GM21390 (cell line): ENCODE measurements around the gene GARNL3.

Experiments
- ATAC-seq: cut with Tn5 transposase; IDR thresholded peaks from one replicate; pipeline ENCODE4 v1.9.1; 2021; ENCODE audit not compliant: unreplicated experiment

Gene GARNL3

DNA sequence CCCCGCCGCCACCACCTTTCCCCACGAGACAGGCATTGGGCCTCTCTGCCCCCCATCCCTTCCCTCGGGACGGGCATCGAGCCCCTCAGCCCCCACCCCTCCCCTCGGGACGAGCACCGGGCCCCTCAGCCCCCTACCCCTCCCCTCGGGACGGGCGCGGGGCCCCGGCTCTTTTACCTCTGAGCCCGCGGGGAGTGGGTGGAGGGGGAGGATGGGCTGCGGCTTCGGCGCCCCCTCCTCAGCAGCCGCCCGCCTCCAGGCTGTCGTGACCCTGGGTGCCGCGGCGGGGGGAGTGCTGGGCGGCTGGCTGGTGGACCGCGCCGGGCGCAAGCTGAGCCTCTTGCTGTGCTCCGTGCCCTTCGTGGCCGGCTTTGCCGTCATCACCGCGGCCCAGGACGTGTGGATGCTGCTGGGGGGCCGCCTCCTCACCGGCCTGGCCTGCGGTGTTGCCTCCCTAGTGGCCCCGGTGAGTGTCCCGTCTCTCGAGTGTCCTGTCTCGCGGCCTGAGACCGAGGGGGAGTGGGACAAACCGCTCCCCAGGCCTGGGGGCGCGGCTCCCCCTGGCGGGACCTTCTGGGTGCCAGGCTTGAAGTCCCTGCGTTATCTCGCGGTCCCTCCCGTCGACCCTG, 133.2 kb downstream of the GARNL3 start:
- ATAC-seq, result no peak

DNA sequence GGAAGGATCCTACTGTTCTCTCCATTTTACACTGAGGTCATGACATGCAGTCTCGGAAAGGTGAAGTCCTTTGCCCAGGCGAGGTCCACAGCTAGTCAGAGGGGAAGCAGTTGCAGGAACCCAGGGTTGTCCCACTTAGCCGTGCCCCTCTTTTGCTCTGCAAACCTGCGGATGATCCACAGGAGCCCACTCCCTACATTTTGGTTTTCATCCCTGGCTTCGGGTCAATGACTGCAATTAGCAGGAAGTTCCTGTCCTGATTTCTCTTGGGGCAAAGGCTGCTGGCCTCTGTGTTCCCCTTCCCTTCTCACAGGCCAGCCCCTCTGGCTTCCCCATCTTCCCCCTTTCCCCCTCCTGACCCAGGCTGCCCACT, 133.7 kb downstream of the GARNL3 start:
- ATAC-seq, result no peak

DNA sequence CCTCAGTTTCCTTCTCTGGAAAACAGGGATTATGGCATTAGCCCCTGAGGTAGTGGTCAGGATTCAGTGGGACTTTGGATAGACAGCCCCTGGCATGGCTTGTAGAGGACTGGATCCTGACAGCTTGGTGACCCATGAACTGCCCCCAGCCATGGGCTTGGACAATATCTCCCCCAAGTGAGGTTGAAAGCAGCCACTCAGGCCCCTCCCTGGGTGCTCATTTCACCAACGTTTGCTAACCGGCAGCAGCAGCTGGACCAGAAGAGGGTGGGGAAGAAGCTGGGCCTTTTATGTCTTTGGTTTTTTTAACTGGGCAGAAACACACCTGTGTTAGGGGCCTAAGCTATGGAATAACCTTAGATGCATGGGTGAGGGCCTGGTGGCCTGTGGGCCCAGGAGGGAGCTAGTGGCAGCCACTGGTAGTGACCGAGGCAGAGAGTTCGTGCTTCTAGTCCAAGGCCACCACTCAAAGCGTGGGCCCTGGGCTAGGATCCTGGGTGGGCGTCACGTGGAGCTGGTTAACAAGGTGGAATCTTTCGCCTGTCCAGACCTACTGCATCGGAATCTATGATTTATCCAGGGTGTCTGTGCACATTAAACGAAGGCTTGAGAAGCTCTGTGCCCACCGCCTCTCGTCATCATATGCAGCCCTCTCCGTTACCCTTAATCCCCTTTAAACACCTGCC, 134.3 kb downstream of the GARNL3 start:
- ATAC-seq, result no peak

DNA sequence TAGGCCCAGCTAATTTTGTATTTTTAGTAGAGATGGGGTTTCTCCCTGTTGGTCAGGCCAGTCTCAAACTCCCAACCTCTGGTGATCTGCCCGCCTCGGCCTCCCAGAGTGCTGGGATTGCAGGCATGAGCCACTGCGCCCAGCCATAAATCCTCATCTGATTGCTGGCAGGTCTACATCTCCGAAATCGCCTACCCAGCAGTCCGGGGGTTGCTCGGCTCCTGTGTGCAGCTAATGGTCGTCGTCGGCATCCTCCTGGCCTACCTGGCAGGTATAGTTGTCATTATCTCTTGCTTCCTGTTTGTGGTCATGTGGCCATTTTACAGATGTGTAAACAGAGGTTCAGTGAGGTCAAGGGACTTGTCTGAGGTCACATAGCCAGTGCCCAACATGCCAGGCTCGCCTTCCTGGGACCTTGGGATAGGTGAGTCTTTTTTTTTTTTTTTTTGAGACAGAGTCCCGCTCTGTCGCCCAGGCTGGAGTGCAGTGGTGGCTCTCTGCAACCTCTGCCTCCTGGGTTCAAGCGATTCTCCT, 135.2 kb downstream of the GARNL3 start:
- ATAC-seq, result no peak

DNA sequence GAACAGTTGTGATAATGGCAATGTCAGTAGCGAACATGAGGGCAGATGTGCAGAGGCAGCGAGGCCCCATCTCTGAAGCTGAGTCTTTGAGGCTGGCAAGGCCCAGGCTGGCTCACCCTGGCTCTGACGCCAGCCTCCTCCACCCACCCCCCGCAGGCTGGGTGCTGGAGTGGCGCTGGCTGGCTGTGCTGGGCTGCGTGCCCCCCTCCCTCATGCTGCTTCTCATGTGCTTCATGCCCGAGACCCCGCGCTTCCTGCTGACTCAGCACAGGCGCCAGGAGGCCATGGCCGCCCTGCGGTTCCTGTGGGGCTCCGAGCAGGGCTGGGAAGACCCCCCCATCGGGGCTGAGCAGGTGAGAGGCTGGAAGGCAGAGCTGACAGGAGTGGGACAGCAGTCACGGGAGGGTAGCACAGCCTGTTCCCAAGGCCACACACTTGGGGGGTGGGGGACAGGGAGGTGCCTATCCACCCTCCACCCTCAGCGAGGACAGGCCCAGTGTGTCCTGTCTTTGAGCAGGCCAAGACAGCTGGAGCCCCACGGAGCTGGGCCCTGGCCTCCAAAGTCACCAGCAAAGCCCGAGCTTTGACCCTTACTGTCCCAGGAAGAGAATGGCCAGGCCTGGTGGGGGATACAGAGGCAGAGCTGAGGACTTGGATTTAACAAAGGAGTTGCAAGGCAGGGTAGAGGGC, 138.0 kb downstream of the GARNL3 start:
- no peak for ATAC-seq

DNA sequence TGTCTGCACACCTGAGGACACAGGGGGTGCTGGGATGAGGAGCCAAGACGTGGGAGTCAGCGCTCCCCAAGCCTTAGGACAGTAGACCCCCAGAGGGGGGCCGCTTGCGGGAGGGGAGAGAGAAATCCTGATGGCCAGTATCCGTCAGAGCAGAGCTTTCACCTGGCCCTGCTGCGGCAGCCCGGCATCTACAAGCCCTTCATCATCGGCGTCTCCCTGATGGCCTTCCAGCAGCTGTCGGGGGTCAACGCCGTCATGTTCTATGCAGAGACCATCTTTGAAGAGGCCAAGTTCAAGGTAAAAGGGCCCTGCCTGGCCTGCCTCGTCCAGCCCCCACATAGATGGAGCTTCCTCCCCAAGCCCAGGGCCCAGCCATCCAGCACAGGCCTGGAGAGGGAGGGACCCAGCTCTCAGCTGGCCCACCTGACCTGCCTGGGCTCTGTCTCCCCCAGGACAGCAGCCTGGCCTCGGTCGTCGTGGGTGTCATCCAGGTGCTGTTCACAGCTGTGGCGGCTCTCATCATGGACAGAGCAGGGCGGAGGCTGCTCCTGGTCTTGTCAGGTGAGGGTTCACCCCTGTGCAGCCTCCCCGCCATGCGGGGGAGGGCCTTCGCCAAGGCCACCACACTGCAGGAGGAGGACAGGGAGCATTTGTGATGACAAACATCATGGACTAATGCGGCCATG, 139.1 kb downstream of the GARNL3 start:
- no peak for ATAC-seq

DNA sequence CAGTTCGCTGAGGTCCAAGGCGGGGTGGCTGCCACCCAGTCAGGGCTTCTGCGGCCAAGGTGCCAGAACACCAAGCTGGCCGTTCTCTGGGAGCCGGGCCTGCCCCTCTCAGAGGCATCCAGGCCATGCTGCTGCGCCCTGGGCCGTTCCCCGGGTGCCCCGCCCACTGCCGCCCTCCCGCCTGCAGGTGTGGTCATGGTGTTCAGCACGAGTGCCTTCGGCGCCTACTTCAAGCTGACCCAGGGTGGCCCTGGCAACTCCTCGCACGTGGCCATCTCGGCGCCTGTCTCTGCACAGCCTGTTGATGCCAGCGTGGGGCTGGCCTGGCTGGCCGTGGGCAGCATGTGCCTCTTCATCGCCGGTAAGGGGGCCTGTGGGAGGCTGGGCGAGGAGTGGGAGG, 140.1 kb downstream of the GARNL3 start:
- no peak for ATAC-seq

DNA sequence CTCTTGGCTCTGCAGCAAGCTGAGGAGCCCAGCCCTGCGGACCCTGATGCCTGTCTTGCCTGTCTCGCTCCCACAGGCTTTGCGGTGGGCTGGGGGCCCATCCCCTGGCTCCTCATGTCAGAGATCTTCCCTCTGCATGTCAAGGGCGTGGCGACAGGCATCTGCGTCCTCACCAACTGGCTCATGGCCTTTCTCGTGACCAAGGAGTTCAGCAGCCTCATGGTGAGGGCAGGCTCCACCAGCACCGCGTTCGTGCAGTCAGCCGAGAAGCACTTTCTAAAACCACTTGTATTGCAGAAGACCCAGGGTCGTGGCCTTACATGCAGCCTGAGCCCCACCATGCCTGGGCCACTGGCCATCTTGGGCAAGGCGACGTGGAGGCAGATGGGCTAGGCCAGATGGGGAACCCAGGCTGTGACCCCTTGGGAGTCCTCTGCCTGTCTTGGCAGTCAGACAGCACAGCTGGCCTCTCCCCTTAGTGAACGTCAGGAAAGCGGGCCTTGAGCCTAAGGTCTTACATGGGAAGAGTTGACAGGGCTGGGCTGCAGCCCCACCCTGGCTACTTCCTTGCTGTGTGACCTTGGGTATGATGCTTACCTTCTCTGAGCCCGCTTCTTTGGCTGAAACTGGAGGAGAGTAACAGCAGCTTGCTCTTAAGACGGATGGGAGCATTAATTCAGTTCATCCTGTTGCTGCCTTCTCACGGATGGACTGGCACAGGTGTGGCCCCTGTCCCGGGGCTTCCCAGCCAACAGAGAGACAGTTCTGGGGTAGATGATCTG, 141.0 kb downstream of the GARNL3 start:
- ATAC-seq, result no peak

DNA sequence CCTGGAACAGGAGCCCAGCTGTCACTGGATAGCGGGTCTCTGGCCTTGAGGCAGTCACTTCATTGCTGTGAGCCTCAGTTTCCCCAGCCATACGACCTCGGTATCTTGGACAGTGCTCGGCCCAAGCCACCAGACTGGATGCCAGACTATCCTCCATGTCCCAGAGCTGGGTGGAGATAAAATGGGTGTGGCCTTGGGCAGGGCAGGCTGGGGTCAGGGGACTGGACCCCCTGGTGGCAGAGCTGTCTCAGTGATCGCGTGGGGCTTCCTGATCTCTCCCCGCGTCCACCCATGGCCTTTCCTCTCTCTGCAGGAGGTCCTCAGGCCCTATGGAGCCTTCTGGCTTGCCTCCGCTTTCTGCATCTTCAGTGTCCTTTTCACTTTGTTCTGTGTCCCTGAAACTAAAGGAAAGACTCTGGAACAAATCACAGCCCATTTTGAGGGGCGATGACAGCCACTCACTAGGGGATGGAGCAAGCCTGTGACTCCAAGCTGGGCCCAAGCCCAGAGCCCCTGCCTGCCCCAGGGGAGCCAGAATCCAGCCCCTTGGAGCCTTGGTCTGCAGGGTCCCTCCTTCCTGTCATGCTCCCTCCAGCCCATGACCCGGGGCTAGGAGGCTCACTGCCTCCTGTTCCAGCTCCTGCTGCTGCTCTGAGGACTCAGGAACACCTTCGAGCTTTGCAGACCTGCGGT, 142.4 kb downstream of the GARNL3 start:
- ATAC-seq, result no peak

DNA sequence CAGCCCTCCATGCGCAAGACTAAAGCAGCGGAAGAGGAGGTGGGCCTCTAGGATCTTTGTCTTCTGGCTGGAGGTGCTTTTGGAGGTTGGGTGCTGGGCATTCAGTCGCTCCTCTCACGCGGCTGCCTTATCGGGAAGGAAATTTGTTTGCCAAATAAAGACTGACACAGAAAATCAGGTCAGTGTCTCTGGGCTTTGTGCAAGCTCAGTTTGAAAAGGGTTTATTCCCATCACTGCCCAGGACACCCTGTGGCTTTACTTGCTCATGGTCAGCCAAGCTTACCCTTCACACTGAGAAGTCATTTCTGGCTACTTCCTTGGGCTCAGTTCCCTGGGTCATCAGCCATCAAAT, 142.9 kb downstream of the GARNL3 start:
- ATAC-seq, result no peak

DNA sequence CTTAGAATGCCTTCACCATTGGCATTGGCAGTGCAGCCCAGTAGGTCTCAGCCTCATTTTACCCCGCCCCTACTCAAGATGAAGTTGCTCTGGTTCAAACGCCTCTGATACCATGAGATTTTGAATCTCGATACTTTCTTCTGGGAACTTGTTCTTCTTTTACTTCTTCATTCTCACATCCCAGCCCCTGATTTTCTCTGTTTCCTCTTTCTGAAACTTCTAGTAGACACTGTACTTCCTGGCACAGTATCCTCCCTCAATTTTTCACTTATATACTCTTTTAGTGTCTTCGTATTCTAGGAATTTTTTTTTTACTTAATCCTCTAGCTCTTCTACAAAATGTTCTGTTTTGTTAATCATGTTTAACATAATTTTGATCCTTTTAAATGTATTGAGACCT, 146.5 kb downstream of the GARNL3 start:
- ATAC-seq, result no peak

DNA sequence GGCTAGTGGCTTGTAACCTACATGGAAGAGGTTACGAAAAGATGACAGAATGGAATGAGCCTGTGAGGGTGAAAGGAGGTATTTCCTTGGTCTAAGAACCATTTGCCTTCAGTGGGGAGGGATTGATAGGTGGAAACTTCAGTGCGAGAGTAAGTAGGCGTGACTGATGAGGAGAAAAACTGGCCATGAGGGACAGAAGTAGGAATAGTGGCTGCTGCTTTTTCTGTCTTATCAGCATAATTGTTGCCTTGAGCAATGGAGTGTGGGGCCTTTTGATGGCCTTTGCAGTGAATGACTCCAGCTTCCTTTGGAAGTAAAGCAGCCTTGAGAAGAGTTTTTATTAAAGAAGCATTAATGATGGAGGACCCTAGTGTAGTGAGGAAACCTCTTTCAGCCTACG, 150.6 kb downstream of the GARNL3 start:
- ATAC-seq, result no peak

DNA sequence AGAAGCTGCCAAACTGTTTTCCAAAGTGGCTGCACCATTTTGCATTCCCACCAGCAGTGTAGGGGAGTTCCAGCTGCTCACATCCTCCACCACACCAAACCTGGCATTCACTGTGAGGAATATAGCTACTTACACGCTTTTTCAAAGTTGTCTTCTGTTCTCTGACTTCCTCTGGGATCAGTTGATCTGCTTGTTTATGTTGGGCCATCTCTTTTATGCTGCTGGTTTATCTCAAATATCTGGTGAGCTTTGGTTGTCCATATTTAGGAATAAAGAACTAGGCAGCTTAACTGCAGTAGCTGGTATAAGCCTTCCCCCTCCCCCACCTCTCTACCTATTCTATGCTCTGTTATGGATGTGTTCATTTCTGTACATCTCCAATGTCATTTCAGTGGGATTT, 151.1 kb downstream of the GARNL3 start:
- ATAC-seq, result no peak

DNA sequence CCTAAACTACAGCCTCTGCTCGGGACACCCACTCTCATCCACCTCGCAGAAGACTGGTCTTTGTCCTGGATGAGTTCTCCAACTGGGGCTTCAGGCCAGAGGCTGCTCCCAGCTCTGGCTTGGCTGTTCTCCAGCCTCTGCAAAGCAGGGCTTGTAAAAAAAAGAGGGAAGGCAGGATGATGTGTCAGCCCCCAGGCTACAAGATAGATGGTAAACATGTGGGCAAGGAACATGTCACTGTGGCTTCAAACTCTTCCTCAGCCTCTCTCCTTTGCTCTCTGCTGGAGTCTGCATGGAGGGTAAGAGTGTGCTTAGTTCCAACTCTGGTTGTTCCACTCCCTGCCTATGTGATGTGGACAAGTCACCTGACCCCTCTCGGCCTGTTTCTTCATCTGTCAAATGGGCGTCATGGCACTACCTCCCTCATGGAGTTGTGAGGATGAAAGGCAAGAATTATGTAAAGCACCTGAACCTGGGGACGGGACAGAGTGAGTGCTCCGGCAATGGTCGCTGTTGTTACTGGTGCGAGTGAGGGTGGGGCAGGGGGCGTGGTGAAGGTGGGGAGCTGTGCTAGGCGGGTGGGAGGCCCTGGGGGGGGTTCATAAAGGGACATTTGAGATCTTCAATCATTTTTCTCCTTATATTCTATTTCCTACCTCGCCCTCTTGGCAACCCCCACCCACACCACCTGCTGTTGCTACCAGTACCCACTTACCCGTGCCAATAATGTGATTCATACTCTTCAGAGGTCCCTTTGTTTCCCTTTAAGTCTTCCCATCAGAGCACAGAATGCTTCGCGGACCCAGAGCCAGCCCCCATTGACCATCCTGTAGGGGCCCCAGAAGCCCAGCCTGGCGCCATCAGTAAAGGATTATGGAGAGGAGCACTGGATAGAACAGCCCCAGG, 152.8 kb downstream of the GARNL3 start:
- no peak for ATAC-seq

DNA sequence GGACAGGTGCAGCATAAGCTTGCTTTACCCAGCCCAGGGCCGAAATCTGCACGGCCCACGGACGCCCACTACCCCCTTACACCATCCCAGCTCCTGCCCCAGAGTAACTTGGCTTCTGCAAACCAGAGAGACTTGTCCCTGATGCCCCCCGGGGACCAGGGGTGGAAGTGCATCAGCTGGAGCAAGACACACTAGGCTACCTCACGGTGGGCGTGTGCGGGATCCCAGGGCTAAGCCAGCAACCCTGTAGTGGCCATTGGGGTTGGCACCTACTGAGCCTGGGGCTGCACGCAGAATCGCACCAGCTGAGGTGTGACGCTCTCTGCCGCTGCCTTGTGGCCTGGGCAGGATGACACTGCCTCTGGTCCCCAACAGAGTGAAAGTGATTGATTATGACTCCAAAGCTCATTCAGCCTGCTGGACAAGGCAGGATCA, 153.5 kb downstream of the GARNL3 start:
- ATAC-seq, result no peak

DNA sequence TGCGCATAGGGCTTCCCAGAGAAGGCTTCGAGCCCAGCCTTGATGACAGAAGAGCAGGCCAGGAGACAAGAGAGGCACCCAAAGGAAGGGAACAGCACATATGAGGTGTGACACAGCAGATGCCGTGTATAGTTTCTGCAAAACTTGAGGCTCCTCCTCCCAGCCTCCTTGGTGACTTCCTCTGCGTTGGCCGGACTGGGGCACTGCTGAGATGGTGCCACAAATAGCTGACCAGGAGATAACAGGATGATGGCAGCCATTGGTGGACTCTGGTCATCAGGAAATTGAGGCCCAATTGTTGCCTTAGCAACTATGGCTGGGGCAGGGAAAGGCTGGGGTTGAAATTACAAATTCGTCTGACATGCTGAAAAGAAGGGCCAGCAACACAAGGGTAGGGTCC, 154.8 kb downstream of the GARNL3 start:
- ATAC-seq, result no peak

DNA sequence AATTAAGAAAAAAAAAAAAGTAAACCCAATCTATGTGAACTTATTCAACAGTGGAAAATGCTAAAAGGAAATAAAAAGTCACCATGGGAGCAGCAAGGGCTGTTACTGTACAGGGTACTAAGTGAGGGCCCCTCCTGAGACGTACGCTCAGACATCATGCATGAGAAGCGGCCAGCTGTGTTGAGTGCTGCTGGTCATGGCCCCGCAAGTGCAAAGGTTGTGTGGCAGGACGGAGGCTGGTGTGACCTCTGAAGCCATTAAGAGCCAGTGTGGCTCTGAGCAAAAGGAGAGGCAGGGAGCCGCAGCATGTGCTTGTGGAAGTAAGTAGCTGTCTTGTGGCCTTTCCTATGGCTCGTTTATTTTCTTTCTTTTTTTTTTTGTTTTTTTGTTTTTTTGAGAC, 156.5 kb downstream of the GARNL3 start:
- ATAC-seq, result no peak

DNA sequence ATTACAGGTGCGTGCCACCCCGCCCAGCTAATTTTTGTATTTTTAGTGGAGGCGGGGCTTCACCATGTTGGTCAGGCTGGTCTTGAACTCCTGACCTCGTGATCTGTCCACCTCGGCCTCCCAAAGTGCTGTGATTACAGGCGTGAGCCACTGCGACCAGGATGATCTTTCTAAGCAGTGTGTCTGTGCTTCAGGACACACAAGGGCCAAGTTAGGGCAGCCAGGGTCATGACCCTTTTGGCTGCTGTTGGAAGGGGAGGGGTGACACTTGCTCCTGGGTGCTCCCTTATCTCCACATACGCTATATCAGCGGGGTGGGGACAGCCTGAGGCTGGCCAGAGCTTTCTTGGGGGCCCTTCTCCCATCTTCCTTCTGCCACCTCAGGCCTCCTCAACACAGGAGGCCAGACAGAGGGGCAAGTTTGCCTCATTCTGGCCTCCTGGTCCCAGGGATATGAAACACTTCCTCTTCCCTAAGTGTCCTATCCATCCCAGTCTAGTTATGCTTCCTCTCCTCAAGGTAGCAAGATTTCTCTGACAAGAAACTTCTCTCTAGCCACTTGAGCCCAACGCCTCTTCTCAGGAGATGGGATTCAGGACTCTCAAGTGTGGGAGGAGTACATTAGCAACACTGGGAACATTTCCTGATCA, 157.7 kb downstream of the GARNL3 start:
- ATAC-seq, result no peak

DNA sequence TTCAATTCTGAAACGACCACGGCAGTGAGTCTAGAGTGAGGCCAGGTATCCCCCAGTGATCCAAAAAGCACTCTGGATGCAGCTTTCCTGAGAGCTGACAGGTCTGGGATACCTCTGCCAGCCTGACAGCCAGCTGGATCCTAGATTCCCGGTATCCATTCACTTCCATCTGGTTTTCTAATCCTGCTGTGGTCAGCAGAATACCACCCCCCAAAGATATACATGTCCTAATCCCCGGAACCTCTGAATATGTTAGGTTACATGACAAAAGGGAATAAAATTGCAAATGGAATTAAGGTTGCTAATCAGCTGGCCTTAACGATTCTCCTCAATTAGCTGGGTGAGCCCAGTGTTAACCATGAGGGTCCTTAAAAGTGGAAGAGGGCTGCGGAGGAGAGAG, 158.2 kb downstream of the GARNL3 start:
- ATAC-seq, result no peak
